Neural crest cell (in vitro differentiated cells): Measurements from ENCODE around the gene ALG8. TPM values are rescaled to one million over a fixed set of nuclear protein-coding genes. Genes with fewer than 3 reads are reported as not detected.
"Not testable (repeated sequence)": the region's sequence is repeated elsewhere in the genome, so short reads cannot be mapped to it uniquely, and the experiment has no call there.

Source experiments
- DNase-seq: peaks from one replicate; pipeline ENCODE4 v3.0.0; 2021; ENCODE audit warnings: low read depth, mixed read lengths, low spot score
- H3K27ac Mint-ChIP-seq: one replicate; pipeline ENCODE4 v1.8.0; 2021; ENCODE audit warnings: mild to moderate bottlenecking, mixed read lengths; ENCODE audit not compliant: unreplicated experiment
- H3K27me3 Mint-ChIP-seq: 2 replicates; pipeline ENCODE4 v1.8.0; 2021; ENCODE audit warnings: low read depth, mild to moderate bottlenecking, mixed read lengths
- H3K36me3 Mint-ChIP-seq: 2 replicates; pipeline ENCODE4 v1.8.0; 2021; ENCODE audit warnings: low read depth, mild to moderate bottlenecking, mixed read lengths
- H3K4me1 Mint-ChIP-seq: 2 replicates; pipeline ENCODE4 v1.8.0; 2021; ENCODE audit warnings: mixed read lengths
- H3K4me3 Mint-ChIP-seq: one replicate; pipeline ENCODE4 v1.8.0; 2021; ENCODE audit warnings: mild to moderate bottlenecking, mixed read lengths
- H3K9me3 Mint-ChIP-seq: 2 replicates; pipeline ENCODE4 v1.8.0; 2021; ENCODE audit warnings: mixed read lengths
- total RNA-seq: library from RNA; stranded (reverse); gene quantifications from 2 replicates; pipeline ENCODE4 v1.2.1, GENCODE V29; 2021
- TF ChIP-seq, protein P1 (sequence below): fragments of 200-600 bp; sonication (generic); conservative IDR thresholded peaks from 2 replicates; pipeline ENCODE4 v1.5.0; 2021; ENCODE audit warnings: antibody characterized with exemption, mild to moderate bottlenecking

Gene ALG8
- total RNA-seq, 1 donor from 2014 or later: 79.7 TPM

DNA sequence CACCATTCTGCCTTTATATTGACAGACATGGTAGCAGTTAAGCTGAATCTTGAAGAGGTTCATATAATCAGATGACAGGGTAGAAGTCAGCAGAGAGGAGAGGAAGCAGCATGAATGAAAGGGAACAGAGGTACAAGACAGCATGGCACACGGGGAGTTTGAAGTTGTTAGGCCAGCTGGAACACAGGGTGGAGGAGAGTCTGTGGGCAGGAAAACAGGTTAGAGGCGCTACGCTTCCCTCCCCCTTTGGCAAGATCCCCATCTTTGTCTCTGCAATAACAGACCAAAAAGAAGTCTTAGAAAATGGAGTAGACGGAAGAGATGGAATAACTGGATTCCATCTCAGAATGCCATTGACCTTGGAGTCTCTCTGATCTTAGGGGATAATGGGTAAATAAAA is 39.8 kb downstream of the ALG8 start:
- H3K4me1 Mint-ChIP-seq: peaks cover 8% of the 10 kb centered on the region
- peaks cover 18% of the 10 kb centered on the region for H3K36me3 Mint-ChIP-seq
- TF ChIP-seq, protein P1, sequence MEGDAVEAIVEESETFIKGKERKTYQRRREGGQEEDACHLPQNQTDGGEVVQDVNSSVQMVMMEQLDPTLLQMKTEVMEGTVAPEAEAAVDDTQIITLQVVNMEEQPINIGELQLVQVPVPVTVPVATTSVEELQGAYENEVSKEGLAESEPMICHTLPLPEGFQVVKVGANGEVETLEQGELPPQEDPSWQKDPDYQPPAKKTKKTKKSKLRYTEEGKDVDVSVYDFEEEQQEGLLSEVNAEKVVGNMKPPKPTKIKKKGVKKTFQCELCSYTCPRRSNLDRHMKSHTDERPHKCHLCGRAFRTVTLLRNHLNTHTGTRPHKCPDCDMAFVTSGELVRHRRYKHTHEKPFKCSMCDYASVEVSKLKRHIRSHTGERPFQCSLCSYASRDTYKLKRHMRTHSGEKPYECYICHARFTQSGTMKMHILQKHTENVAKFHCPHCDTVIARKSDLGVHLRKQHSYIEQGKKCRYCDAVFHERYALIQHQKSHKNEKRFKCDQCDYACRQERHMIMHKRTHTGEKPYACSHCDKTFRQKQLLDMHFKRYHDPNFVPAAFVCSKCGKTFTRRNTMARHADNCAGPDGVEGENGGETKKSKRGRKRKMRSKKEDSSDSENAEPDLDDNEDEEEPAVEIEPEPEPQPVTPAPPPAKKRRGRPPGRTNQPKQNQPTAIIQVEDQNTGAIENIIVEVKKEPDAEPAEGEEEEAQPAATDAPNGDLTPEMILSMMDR: no peak
- H3K9me3 Mint-ChIP-seq: no peaks in the 10 kb centered on the region
- H3K27me3 Mint-ChIP-seq: no peaks in the 10 kb centered on the region
- no peak overlapping the region for H3K4me3 Mint-ChIP-seq
- H3K27ac Mint-ChIP-seq: peak overlapping the region; percentile 20
- no peak for DNase-seq

DNA sequence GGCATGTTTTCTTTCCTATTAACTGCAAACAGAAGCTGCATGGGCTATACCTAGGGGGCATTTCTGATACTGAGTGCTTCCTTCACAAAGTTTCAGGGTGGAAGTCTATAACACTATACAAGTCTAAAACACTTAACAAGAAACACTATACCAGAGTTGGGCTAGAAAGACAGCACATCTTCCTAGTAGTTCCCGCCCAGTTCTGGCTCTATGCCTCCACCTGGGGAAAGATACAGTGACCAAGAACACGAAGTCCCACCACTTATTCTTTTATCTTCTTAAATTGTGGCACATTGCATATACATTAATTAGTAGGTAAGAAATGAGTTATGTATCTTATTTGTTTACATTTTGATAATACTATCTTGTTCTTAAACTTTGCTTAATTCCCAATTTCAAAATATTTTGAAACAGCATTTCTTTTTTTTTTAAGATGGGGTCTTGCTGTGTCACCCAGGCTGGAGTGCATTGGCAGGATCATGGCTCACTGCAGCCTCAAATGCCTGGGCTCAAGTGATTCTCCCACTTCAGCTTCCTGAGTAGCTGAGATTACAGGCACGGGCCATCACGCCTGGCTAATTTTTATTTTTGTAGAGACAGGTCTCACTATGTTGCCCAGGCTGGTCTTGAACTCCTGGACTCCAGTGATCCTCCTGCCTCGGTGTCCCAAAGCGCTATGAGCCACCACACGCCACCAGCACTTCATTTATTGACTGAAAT is 41.6 kb downstream of the ALG8 start:
- TF ChIP-seq, protein P1: no peak
- no peak overlapping the region for H3K27ac Mint-ChIP-seq
- H3K36me3 Mint-ChIP-seq: peaks cover 21% of the 10 kb centered on the region
- H3K4me3 Mint-ChIP-seq: no peak overlapping the region
- no peaks in the 10 kb centered on the region for H3K9me3 Mint-ChIP-seq
- peaks cover 8% of the 10 kb centered on the region for H3K4me1 Mint-ChIP-seq
- DNase-seq: no peak
- H3K27me3 Mint-ChIP-seq: no peaks in the 10 kb centered on the region

DNA sequence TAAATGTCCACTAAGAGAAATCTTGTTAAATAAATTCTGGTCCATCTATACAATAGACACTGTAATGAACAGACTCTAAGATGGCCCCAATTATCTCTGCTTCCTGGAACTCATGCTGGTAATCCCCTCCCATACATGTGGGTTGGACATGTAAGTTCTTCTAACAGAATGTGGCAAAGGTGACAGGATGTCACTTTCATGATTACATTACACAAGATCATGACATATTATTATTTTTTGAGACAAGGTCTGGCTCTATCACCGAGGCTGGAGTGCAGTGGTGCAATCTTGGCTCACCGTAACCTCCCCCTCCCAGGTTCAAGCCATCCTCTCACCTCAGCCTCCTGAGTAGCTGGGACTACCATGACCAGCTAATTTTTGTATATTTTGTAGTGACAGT is 45.2 kb downstream of the ALG8 start:
- no peaks in the 10 kb centered on the region for H3K4me1 Mint-ChIP-seq
- TF ChIP-seq, protein P1: no peak
- no peaks in the 10 kb centered on the region for H3K27me3 Mint-ChIP-seq
- H3K27ac Mint-ChIP-seq: no peak overlapping the region
- no peak overlapping the region for H3K4me3 Mint-ChIP-seq
- H3K36me3 Mint-ChIP-seq: peaks cover 14% of the 10 kb centered on the region
- no peaks in the 10 kb centered on the region for H3K9me3 Mint-ChIP-seq
- DNase-seq: no peak

DNA sequence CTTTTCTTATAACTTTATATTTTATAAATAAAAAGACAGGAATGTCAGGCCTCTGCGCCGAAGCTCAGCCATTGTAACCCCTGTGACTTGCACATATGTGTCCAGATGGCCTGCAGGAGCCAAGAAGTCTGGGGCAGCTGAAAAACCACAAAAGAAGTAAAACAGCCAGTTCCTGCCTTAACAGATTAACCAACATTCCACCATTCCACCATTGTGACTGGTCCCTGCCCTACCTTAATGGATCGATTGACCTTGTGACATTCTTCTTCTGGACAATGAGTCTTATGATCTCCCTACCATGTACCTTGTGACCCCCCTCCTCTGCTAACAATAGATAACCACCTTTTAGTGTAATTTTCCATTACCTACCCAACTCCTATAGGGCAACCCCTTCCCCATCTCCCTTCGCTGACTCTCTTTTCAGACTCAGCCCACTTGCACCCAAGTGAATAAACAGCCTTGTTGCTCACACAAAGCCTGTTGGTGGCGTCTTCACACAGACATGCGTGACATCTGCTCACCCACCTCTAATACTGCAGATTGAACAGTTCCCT is 52.8 kb downstream of the ALG8 start:
- not testable (repeated sequence) for H3K27ac Mint-ChIP-seq, H3K9me3 Mint-ChIP-seq, H3K27me3 Mint-ChIP-seq, H3K4me1 Mint-ChIP-seq, DNase-seq, H3K36me3 Mint-ChIP-seq
- peak overlapping the region; percentile 58 for H3K4me3 Mint-ChIP-seq

DNA sequence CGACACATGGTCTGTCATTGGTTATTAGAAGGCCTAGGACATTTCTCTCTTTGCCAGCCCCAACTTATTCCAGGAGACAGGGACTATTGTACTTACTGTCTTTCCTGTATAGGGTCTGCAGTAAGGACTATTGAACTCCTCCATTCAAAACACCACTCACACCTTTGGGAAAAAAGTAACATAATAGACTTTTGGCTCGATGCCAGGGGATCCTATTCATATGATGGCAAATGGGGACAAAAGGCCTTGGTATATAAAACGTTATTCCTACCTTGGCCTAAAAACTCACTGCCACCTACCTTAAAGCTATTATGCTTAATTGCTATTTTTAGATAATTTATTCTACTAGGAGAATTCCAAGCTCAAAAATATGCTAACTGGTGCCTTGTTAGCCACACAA is 53.5 kb downstream of the ALG8 start:
- Mint-ChIP-seq H3K4me3 (no peak overlapping the region), H3K36me3 (peaks cover 2% of the 10 kb centered on the region), H3K27ac (no peak overlapping the region), H3K27me3 (peaks cover 2% of the 10 kb centered on the region), H3K9me3 (no peaks in the 10 kb centered on the region), H3K4me1 (peaks cover 7% of the 10 kb centered on the region)
- TF ChIP-seq, protein P1: no peak
- DNase-seq: no peak

DNA sequence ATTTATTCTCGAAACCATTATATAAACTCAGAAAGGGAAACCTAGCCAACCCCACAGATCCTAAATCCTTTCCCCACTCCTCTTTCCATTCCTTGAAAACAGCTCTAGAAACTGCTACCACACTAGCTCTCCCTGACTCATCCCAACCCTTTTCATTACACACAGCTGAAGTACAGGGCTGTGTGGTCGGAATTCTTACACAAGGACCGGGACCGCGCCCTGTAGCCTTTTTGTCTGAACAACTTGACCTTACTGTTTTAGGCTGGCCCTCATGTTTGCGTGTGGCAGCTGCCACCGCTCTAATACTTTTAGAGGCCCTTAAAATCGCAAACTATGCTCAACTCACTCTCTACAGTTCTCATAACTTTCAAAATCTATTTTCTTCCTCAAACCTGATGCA is 54.9 kb downstream of the ALG8 start:
- H3K27me3 Mint-ChIP-seq, H3K9me3 Mint-ChIP-seq, DNase-seq, H3K27ac Mint-ChIP-seq, H3K4me3 Mint-ChIP-seq, H3K36me3 Mint-ChIP-seq: not testable (repeated sequence)
- H3K4me1 Mint-ChIP-seq: peaks cover 15% of the 10 kb centered on the region
